ENCODE results near the gene AMACR. TPM values are rescaled to one million over a fixed set of nuclear protein-coding genes. Genes with fewer than 3 reads are reported as not detected.

The AMACR gene
- total and polyA plus RNA-seq, 2 of the 13 experiments (the other 11 are each of a cell fraction or from before 2014, with no cell fraction given): 8.9 to 19.7 TPM

DNA sequence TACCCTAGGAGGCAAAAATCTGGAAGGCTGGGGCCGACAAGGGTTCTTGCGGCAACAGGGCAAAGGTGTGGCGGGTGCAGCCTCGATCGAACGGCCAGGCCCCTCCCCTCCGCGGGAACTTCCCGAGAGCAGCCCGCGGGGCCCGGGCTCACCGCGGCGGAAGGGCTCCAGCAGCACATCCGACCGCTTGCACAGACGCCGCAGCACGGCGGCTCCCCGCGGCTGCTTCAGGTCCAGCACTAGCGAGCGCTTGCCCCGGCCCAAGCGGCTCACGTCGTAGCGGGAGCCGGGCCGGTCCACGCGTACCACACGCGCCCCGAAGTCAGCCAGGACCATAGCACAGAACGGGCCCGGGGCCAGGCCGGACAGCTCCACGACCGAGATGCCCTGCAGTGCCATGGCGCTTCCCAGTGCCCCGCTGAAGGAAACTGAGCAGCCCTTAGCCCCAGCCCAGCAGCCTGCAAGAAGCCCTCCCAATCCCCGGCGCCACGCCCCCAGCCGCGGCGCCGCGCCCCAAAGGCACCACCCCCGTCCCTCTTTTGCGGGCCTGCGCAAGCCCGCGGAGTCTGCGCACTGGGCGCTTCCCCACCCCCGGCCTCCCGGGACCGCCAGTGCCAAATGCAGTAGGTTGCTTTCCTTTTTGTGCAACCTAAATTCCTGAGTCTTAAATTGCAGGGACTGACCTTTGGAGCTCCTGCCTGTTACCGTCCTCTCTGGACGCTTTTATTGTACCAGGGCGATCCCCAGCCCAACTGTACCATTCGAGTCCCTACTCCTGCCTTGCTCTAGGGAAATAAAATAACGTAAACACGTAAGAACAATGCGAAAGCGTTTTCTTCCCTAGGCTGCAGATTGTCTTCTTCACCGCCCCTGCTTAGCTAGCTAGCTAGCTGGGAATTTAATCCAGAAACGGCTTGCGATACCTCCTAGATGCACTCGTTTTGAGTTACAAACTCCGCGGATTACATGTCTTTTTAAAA is at the start of gene AMACR (continued):
- TF ChIP-seq LBX2 (CRISPR knock-in tag; IDR thresholded peaks at IDR 0.05; ENCODE audit: borderline replicate concordance) (peak; percentile 96; the same call in 1 of the 2 replicates), TFE3 (CRISPR knock-in tag; IDR thresholded peaks at IDR 0.05) (peak; percentile 45), CC2D1A (CRISPR knock-in tag; IDR thresholded peaks at IDR 0.05) (0 out of 2 replicates have a peak, but pooled peaks have one; percentile 85), ZNF484 (CRISPR knock-in tag; IDR thresholded peaks at IDR 0.05; ENCODE audit: borderline replicate concordance, low read depth) (no peak), ZHX2 (IDR thresholded peaks at IDR 0.05; ENCODE audit: low read depth) (no peak; the same call in 1 of the 2 replicates), ZHX2 (CRISPR knock-in tag; IDR thresholded peaks at IDR 0.05; ENCODE audit: borderline replicate concordance) (0 out of 2 replicates have a peak, but pooled peaks have one; percentile 33), AKAP8 (CRISPR knock-in tag; IDR thresholded peaks at IDR 0.05) (no peak), SMC3 (IDR thresholded peaks at IDR 0.05; ENCODE audit: low read length) (no peak; the same call in 1 of the 2 replicates), FOXO1 (CRISPR knock-in tag; IDR thresholded peaks at IDR 0.05) (no peak; the same call in 1 of the 2 replicates), NKX3-1 (CRISPR knock-in tag; IDR thresholded peaks at IDR 0.05) (0 out of 2 replicates have a peak, but pooled peaks have one; percentile 44), PTBP1 (IDR thresholded peaks at IDR 0.05; ENCODE audit: low read depth, low read length, poor library complexity, severe bottlenecking) (no peak), RBM39 (IDR thresholded peaks at IDR 0.05; ENCODE audit: low read depth, low read length, poor library complexity, severe bottlenecking) (peak; percentile 90), NR2F6 (IDR thresholded peaks at IDR 0.05) (peak; percentile 29; the same call in 1 of the 2 replicates), NR2F6 (CRISPR knock-in tag; IDR thresholded peaks at IDR 0.05) (peak; percentile 58), HMGA1 (CRISPR knock-in tag; conservative IDR thresholded peaks at IDR 0.05) (no peak)
- TF ChIP-seq, protein P1, sequence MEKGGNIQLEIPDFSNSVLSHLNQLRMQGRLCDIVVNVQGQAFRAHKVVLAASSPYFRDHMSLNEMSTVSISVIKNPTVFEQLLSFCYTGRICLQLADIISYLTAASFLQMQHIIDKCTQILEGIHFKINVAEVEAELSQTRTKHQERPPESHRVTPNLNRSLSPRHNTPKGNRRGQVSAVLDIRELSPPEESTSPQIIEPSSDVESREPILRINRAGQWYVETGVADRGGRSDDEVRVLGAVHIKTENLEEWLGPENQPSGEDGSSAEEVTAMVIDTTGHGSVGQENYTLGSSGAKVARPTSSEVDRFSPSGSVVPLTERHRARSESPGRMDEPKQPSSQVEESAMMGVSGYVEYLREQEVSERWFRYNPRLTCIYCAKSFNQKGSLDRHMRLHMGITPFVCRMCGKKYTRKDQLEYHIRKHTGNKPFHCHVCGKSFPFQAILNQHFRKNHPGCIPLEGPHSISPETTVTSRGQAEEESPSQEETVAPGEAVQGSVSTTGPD (CRISPR knock-in tag; IDR thresholded peaks at IDR 0.05): no peak
